Suprapubic skin (tissue), 4 donors: ENCODE results near the gene PCED1A. TPM values are rescaled to one million over a fixed set of nuclear protein-coding genes. Genes with fewer than 3 reads are reported as not detected.

Experiments
- DNase-seq, 2 donors: peaks; one replicate each; pipeline ENCODE4 v3.0.0-alpha.2; 2019; ENCODE audit warnings: low spot score in 2 of 2
- H3K27ac ChIP-seq: fragments of 200-600 bp; sonication (generic); one replicate; pipeline ENCODE4 v1.5.1; 2019
- H3K27me3 ChIP-seq: fragments of 200-600 bp; sonication (generic); one replicate; pipeline ENCODE4 v1.5.1; 2019
- H3K36me3 ChIP-seq: fragments of 200-600 bp; sonication (generic); one replicate; pipeline ENCODE4 v1.5.1; 2019
- H3K4me1 ChIP-seq: fragments of 200-600 bp; sonication (generic); one replicate; pipeline ENCODE4 v1.5.1; 2019
- H3K4me3 ChIP-seq: fragments of 200-600 bp; sonication (generic); one replicate; pipeline ENCODE4 v1.5.1; 2019; ENCODE audit warnings: mild to moderate bottlenecking
- H3K9me3 ChIP-seq: fragments of 200-600 bp; sonication (generic); one replicate; pipeline ENCODE4 v1.5.1; 2019
- CTCF ChIP-seq, 2 donors: fragments of 200-600 bp in 1 of 2; fragments of 450-650 bp in 1 of 2; sonication (generic) in 1 of 2; IDR thresholded peaks; one replicate each; pipeline ENCODE4 v1.5.1; 2016 to 2019; ENCODE audit warnings: antibody characterized with exemption in 2 of 2, mild to moderate bottlenecking in 1 of 2, moderate library complexity in 1 of 2
- EP300 ChIP-seq: sonication (generic); formaldehyde crosslinking; IDR thresholded peaks from one replicate; pipeline ENCODE4 v1.6.1; 2017; ENCODE audit warnings: antibody characterized with exemption
- POLR2A ChIP-seq, 2 donors: fragments of 450-650 bp; IDR thresholded peaks; one replicate each; pipeline ENCODE4 v1.6.1; 2017; ENCODE audit warnings: antibody characterized with exemption in 2 of 2, mild to moderate bottlenecking in 2 of 2, moderate library complexity in 2 of 2
- POLR2AphosphoS5 ChIP-seq, 3 donors: sonication (generic); formaldehyde crosslinking; IDR thresholded peaks; one replicate each; pipeline ENCODE4 v1.6.1; 2017; ENCODE audit warnings: antibody characterized with exemption in 3 of 3
- WGBS: methylation state at CpG from one replicate; pipeline ENCODE4 v1.1.5; 2018; 5-methylcytosine and 5-hydroxymethylcytosine counted together
- total RNA-seq, 4 donors: library from RNA; depleted of rRNA; stranded (reverse); fragments of >200 nt; gene quantifications; one replicate each; pipeline ENCODE4 v1.1.0, GENCODE V29; 2016

Gene PCED1A
- total RNA-seq, 4 donors from 2014 or later = 8.0 to 31.1 (median 19.4) TPM

GRCh38 chr20:2806351-2806701 is 34.1 kb downstream of the PCED1A start:
- WGBS = 55% methylated on average over 4 of the region's 4 CpGs
- no peaks in the 10 kb centered on the region for H3K9me3 ChIP-seq
- H3K36me3 ChIP-seq = no peaks in the 10 kb centered on the region
- H3K4me1 ChIP-seq = peaks cover 13% of the 10 kb centered on the region
- peaks cover 74% of the 10 kb centered on the region for H3K27me3 ChIP-seq
- H3K4me3 ChIP-seq = no peak overlapping the region
- DNase-seq = no peak
- TF ChIP-seq POLR2AphosphoS5 (IDR thresholded peaks at IDR 0.05) = no peak
- TF ChIP-seq CTCF (IDR thresholded peaks at IDR 0.05) = no peak
- H3K27ac ChIP-seq = no peak overlapping the region

- no peak for DNase-seq
- Histone ChIP-seq H3K36me3 (no peaks in the 10 kb centered on the region), H3K27me3 (peaks cover 79% of the 10 kb centered on the region), H3K27ac (no peak overlapping the region), H3K9me3 (no peaks in the 10 kb centered on the region), H3K4me1 (peaks cover 18% of the 10 kb centered on the region), H3K4me3 (no peak overlapping the region)
- WGBS = 45% methylated on average over 13 of the region's 22 CpGs
- TF ChIP-seq POLR2A (IDR thresholded peaks at IDR 0.05) (no peak), EP300 (no peak), CTCF (IDR thresholded peaks at IDR 0.05) (no peak), POLR2AphosphoS5 (IDR thresholded peaks at IDR 0.05) (no peak)
Observed at GRCh38 chr20:2805689-2806350, 34.6 kb downstream of the PCED1A start.

GRCh38 chr20:2804852-2805688 is 35.4 kb downstream of the PCED1A start:
- Histone ChIP-seq H3K36me3 (no peaks in the 10 kb centered on the region), H3K27ac (no peak overlapping the region), H3K27me3 (peaks cover 79% of the 10 kb centered on the region), H3K9me3 (no peaks in the 10 kb centered on the region), H3K4me3 (no peak overlapping the region), H3K4me1 (peaks cover 25% of the 10 kb centered on the region)
- no peak for TF ChIP-seq EP300
- no peak for TF ChIP-seq CTCF (IDR thresholded peaks at IDR 0.05)
- TF ChIP-seq POLR2A (IDR thresholded peaks at IDR 0.05) = no peak
- TF ChIP-seq POLR2AphosphoS5 (IDR thresholded peaks at IDR 0.05) = no peak
- 11% methylated on average over 21 of the region's 49 CpGs for WGBS
- DNase-seq = no peak

GRCh38 chr20:2804041-2804828 is 36.2 kb downstream of the PCED1A start:
- Histone ChIP-seq H3K4me3 (no peak overlapping the region), H3K27me3 (peaks cover 87% of the 10 kb centered on the region), H3K36me3 (no peaks in the 10 kb centered on the region), H3K4me1 (peaks cover 33% of the 10 kb centered on the region), H3K27ac (no peak overlapping the region), H3K9me3 (no peaks in the 10 kb centered on the region)
- TF ChIP-seq POLR2A (IDR thresholded peaks at IDR 0.05) (no peak), POLR2AphosphoS5 (IDR thresholded peaks at IDR 0.05) (no peak), CTCF (IDR thresholded peaks at IDR 0.05) (no peak), EP300 (no peak)
- WGBS = 64% methylated on average over 16 of the region's 16 CpGs
- DNase-seq = no peak

GRCh38 chr20:2801286-2801728 is 39.1 kb downstream of the PCED1A start:
- Histone ChIP-seq H3K27ac (no peak overlapping the region), H3K4me3 (peak overlapping the region; percentile 49), H3K36me3 (no peaks in the 10 kb centered on the region), H3K27me3 (peaks cover 85% of the 10 kb centered on the region), H3K4me1 (peaks cover 33% of the 10 kb centered on the region), H3K9me3 (no peaks in the 10 kb centered on the region)
- TF ChIP-seq EP300 (no peak), POLR2AphosphoS5 (IDR thresholded peaks at IDR 0.05) (no peak), CTCF (IDR thresholded peaks at IDR 0.05) (no peak), POLR2A (IDR thresholded peaks at IDR 0.05) (no peak)
- 12% methylated on average over 13 of the region's 13 CpGs for WGBS
- no peak for DNase-seq
